GM12865 (cell line): ENCODE data around the gene CROCC.
"Not testable (repeated sequence)": the region's sequence is repeated elsewhere in the genome, so short reads cannot be mapped to it uniquely, and the experiment has no call there.

Source experiments
- DNase-seq: peaks from one replicate; pipeline ENCODE4 v3.0.0; 2010; ENCODE audit warnings: low read depth
- H3K4me3 ChIP-seq: 2 replicates; pipeline ENCODE4 v1.5.1; 2011; ENCODE audit warnings: mild to moderate bottlenecking, low read depth, low read length, control low read depth
- CTCF ChIP-seq: IDR thresholded peaks from 2 replicates; pipeline ENCODE4 v1.5.1; 2011; ENCODE audit warnings: low read length, control low read depth, low read depth, inconsistent platforms; ENCODE audit not compliant: insufficient read depth; ENCODE audit errors: missing control alignments

The CROCC gene, protein sequence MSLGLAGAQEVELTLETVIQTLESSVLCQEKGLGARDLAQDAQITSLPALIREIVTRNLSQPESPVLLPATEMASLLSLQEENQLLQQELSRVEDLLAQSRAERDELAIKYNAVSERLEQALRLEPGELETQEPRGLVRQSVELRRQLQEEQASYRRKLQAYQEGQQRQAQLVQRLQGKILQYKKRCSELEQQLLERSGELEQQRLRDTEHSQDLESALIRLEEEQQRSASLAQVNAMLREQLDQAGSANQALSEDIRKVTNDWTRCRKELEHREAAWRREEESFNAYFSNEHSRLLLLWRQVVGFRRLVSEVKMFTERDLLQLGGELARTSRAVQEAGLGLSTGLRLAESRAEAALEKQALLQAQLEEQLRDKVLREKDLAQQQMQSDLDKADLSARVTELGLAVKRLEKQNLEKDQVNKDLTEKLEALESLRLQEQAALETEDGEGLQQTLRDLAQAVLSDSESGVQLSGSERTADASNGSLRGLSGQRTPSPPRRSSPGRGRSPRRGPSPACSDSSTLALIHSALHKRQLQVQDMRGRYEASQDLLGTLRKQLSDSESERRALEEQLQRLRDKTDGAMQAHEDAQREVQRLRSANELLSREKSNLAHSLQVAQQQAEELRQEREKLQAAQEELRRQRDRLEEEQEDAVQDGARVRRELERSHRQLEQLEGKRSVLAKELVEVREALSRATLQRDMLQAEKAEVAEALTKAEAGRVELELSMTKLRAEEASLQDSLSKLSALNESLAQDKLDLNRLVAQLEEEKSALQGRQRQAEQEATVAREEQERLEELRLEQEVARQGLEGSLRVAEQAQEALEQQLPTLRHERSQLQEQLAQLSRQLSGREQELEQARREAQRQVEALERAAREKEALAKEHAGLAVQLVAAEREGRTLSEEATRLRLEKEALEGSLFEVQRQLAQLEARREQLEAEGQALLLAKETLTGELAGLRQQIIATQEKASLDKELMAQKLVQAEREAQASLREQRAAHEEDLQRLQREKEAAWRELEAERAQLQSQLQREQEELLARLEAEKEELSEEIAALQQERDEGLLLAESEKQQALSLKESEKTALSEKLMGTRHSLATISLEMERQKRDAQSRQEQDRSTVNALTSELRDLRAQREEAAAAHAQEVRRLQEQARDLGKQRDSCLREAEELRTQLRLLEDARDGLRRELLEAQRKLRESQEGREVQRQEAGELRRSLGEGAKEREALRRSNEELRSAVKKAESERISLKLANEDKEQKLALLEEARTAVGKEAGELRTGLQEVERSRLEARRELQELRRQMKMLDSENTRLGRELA (N-terminal part only)

DNA sequence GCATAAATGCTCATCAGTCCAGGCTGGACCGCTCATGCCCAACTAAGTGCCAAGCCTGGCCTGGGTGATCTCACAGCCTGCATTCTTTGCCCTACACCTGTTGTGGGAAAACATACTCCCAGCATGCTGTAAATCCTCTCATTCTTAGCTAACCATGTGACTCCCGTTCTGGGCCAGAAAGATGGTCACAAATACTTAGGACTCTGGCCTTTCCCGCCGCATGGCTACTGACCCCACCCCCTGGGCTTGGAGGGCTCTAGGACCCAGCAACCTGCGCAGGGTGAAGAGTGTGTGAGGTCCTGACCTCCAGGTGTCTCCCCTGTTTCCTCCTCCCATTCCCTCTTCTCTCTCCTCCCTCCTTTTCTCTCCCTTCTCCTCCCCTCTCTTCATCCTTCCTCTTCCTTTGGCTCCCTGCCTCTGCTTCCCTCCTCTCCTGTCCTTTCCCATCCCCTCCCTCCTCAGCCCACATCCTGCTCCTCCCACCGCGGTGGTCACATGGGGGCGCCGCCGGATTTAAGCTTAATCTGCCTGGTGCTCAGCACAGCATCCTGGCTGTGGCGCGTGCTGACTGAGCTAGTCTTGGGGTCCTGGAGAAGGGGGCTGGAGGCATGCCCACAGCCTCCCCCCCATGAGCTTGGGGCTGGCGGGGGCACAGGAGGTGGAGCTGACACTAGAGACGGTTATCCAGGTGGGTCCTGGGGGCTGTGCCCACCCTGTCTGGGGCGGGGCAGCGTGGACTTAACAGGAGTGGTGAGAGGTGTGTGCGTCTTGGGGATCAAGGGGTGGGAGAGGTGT lies at the start of gene CROCC:
Gene CROCC (plus strand): TSS at position 541 of the 795 bp plus-strand sequence. CDS start 88 bp downstream, at position 629.
- H3K4me3 ChIP-seq: no peak within 1 kb of the TSS
- TF ChIP-seq CTCF: no peak
- DNase-seq: no peak

- H3K4me3 ChIP-seq: not testable (repeated sequence)
- peak; percentile 18 for DNase-seq
Measured at GRCh38 chr1:16872152-16873075, 49.3 kb upstream of the CROCC start.

DNA sequence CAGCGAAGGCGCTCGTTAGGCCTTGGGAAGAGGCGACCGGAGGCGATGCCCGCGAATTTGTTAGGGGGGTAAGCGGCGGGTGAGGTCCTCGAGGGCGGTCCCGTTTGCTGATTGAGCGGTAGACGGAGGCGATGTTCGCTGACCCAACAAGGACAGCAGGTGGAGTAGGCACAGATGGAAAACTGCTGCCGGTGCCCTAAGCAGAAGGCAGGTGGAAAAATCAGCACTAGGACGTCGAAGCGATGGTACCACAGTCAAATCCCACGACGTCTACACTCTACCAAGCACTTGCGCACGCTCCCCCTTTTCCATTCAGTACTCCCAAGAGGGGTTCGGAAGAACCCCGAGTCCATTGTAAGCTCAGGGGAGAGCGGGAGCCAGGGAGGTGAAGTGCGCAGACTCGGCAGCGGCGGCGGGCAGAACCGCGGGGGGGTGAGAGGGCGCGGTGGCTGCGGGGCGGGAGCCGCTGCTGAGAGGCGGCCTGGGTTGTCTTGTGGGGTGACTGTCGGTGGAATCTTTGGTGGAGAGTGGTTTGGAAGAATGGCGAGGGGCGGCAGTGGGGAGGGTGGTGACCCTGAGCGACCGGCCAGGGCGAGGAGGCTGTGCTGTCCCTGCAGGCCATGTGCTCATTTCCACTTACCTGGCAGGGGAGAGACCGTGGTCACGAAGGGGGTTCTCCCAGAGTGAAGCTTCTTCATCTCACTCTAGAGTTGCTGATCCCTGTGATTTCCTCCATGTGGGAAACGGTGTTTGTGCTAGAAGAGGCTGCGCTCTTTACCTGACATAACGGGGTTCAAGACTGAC lies 48.5 kb upstream of the CROCC start:
- not testable (repeated sequence) for H3K4me3 ChIP-seq, DNase-seq

DNA sequence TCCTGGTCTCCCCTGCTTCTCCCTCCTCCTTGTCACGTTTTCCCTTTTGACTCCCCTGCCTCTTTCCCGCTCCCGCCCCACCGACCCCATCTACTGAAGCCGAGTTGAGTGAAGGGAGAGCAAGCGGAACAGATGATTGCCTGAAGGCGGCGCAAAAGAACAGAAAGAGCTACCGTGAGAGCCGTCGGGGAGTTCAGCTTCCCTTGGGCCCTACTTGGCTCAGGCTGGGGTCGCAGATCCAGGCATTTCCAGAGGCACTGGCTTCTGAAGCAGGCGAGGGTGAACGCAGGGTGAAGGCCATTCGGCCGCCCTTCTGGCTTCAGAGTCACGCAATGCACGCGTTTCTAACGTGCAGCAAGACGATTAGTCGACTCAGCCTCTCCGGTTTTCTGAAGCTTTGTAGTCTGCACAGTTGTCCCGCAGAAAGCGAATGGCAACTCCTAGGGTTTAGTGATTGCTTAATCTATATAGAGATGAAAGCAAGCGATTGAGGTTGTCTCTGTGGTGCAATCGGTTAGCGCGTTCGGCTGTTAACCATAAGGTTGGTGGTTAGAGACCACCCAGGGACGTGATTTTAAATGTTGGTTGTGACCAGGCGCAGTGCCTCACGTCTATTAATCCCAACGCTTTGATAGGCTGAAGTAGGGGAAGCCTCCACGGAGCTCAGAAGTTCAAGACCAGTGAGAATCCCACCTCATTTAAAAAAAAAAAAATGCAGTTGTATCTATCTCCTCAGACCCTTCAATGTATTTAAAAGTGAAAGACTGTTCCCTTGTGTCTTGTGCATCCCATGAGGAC lies 46.6 kb upstream of the CROCC start:
- DNase-seq, H3K4me3 ChIP-seq: not testable (repeated sequence)

DNA sequence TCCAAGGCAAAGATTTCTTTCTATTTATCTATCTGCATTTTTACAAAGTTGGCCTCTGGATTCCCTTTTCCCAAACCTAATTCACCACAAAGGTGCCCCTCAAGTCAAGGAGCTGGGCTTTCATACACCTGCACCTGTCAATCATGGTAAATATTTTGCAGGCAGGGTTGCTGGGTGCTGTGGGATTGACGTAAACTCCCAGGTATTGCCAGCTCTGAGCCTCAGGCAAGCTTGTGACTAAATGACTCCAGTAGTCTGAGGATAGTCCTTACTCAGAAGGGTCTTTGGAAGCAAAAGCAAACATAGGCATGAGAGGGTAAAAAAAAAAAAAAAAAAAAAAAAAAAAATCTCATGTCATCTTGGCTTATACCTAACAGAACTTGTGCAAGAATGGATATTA lies 40.0 kb upstream of the CROCC start:
- not testable (repeated sequence) for DNase-seq, H3K4me3 ChIP-seq

DNA sequence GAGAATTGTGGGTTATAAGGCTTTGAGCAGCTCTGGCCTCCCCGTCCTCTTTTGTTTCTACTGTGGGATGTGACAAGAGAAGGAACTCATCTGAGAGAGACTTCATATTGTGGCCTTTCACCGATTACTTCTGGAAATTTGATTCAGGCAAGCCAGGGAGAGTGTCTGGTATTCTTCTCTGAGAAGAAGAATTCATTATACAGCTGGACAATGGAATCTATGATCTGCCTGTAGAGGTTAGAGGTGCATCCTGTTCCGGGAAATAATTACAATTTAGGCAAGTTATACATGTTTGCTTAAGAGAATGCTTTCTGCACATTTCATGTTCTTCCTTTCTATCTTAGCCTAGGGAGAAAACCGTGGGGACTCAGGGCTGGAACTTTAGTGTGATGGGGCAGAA lies 38.7 kb upstream of the CROCC start:
- TF ChIP-seq CTCF: no peak
- no peak for DNase-seq
- no peak overlapping the region for H3K4me3 ChIP-seq

DNA sequence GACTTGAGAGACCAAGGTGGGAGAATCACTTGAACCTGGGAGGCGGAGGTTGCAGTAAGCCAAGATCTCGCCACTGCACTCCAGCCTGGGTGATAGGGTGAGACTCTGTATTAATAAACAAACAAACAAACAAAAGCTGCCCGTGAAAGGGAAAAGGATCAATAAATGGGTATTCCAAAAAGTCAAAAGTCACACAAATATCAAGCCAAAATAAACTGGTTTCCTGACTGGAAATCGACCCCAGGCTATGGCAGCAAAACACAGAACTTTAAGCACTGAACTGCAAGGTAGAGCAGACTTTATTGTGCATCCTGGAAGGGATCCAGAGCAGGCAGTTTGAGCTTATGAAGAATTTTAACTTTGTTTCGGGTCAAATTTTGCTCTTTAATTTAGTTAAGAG lies 37.2 kb upstream of the CROCC start:
- not testable (repeated sequence) for H3K4me3 ChIP-seq, DNase-seq
